ENCODE data around the gene BPIFB3. TPM values are rescaled to one million over a fixed set of nuclear protein-coding genes. Genes with fewer than 3 reads are reported as not detected.

BPIFB3 gene
- total RNA-seq, 4 donors from 2014 or later, result not detected

DNA sequence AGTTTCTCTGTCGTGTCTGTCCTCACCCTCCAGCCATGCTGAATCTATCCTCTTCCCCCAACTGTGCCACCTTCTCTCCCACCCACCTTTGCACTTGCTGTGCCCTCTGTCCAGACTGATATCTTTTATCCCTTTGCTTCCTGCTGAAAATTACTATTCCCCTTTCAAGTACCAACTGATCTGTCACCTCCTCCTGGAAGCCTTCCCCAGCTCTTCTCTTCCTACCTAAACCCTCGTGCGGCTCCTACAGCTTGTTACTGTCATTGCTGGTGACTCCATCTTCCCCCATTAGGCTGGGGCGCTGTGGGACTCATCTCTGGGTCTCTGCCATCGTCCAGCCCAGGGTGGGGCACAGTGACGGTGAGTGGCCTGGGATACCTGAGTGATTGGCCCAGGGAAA, 21.1 kb upstream of the BPIFB3 start:
- DNase-seq, result no peak
- no peaks in the 10 kb centered on the region for H3K36me3 ChIP-seq
- no peaks in the 10 kb centered on the region for H3K27me3 ChIP-seq
- H3K4me3 ChIP-seq, result no peak overlapping the region
- no peak overlapping the region for H3K27ac ChIP-seq
- TF ChIP-seq POLR2A (IDR thresholded peaks at IDR 0.05) (no peak), CTCF (IDR thresholded peaks at IDR 0.05) (no peak)
- no peaks in the 10 kb centered on the region for H3K4me1 ChIP-seq
- no peaks in the 10 kb centered on the region for H3K9me3 ChIP-seq

DNA sequence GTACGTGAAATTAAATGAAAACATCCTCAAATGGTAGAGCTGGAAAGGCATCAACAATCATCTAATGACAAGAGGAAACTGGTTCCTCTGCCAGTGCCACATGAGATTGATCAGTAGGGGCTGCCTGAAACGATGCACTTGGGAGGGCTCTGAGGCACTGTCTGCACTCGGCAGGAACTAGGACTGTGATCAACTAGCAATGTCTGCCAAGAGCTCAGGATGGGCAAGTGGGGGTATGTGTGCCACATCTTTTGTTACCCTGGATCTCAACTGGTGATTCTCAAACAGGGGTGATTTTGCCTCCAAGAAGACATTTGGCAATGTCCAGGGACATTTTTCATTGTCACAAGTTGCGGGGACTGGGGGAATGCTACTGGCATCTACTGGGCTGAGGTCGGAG, 20.3 kb upstream of the BPIFB3 start:
- Histone ChIP-seq H3K36me3 (no peaks in the 10 kb centered on the region), H3K4me3 (no peak overlapping the region)

DNA sequence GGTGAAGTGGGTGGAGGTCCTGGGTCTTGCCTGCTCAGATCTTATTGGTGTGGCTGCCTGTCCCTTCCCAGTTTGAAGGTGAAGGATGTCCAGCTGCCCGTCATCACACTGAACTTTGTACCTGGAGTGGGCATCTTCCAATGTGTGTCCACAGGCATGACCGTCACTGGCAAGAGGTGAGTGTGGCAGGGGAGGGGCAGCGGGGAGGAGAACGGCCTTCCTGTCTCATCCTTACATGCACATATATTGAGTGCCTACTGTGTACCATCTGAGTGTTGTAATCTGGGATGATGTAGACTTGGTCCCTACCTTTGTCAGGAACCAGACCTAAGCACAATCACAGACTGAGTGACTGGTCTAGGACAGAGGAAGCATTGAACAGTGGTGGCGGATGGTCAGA, 19.6 kb upstream of the BPIFB3 start:
- no peak overlapping the region for H3K27ac ChIP-seq
- no peak for DNase-seq
- no peaks in the 10 kb centered on the region for H3K4me1 ChIP-seq
- H3K27me3 ChIP-seq, result no peaks in the 10 kb centered on the region
- TF ChIP-seq CTCF (IDR thresholded peaks at IDR 0.05) (no peak), POLR2A (IDR thresholded peaks at IDR 0.05) (no peak)
- no peaks in the 10 kb centered on the region for H3K9me3 ChIP-seq
- H3K36me3 ChIP-seq, result no peaks in the 10 kb centered on the region
- H3K4me3 ChIP-seq, result no peak overlapping the region

More for the DNA sequence above, 20.3 kb upstream of the BPIFB3 start:
- Histone ChIP-seq H3K4me1 (no peaks in the 10 kb centered on the region), H3K27ac (no peak overlapping the region), H3K27me3 (no peaks in the 10 kb centered on the region), H3K9me3 (no peaks in the 10 kb centered on the region)
- no peak for TF ChIP-seq POLR2A (IDR thresholded peaks at IDR 0.05)
- TF ChIP-seq CTCF (IDR thresholded peaks at IDR 0.05), result no peak
- no peak for DNase-seq

GRCh38 chr20:33034901-33035492, 18.7 kb upstream of the BPIFB3 start:
- TF ChIP-seq CTCF (IDR thresholded peaks at IDR 0.05) (no peak), POLR2A (IDR thresholded peaks at IDR 0.05) (no peak)
- no peak overlapping the region for H3K27ac ChIP-seq
- H3K27me3 ChIP-seq, result no peaks in the 10 kb centered on the region
- no peaks in the 10 kb centered on the region for H3K9me3 ChIP-seq
- no peaks in the 10 kb centered on the region for H3K4me1 ChIP-seq
- H3K4me3 ChIP-seq, result no peak overlapping the region
- no peaks in the 10 kb centered on the region for H3K36me3 ChIP-seq
- no peak for DNase-seq

DNA sequence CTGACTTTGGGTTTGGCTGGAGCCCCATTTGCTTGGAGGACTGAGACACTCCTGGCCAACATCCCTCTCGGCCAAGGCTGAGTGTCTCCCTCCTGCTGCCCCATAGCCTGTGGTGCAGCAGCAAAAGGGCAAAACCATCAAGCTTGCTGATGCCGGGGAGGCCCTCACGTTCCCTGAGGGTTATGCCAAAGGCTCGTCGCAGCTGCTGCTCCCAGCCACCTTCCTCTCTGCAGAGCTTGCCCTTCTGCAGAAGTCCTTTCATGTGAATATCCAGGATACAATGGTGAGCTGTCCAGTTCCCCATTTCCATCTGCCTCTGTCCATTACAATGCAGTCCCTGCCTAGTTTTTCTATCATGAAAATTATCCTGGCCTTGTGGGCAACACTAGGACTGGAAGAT, 16.2 kb upstream of the BPIFB3 start:
- TF ChIP-seq POLR2A (IDR thresholded peaks at IDR 0.05) (no peak), CTCF (IDR thresholded peaks at IDR 0.05) (no peak)
- Histone ChIP-seq H3K27ac (no peak overlapping the region), H3K4me1 (no peaks in the 10 kb centered on the region), H3K36me3 (no peaks in the 10 kb centered on the region), H3K4me3 (no peak overlapping the region), H3K9me3 (no peaks in the 10 kb centered on the region), H3K27me3 (no peaks in the 10 kb centered on the region)
- no peak for DNase-seq

- H3K4me1 ChIP-seq, result no peaks in the 10 kb centered on the region
- DNase-seq, result no peak
- H3K27me3 ChIP-seq, result no peaks in the 10 kb centered on the region
- no peak overlapping the region for H3K27ac ChIP-seq
- no peaks in the 10 kb centered on the region for H3K9me3 ChIP-seq
- H3K4me3 ChIP-seq, result no peak overlapping the region
- TF ChIP-seq POLR2A (IDR thresholded peaks at IDR 0.05) (no peak), CTCF (IDR thresholded peaks at IDR 0.05) (no peak)
- no peaks in the 10 kb centered on the region for H3K36me3 ChIP-seq
These were observed 15.5 kb upstream of the BPIFB3 start for GRCh38 chr20:33038243-33038642.

Data from Peyer's patch (tissue), 4 donors.